GM19099 (cell line): Measurements from ENCODE around the gene CSNK1D.

Experiments
- POLR2A ChIP-seq: IDR thresholded peaks from 3 replicates; pipeline ENCODE4 v1.6.1; 2011; ENCODE audit warnings: low read depth; ENCODE audit not compliant: insufficient read length; ENCODE audit errors: extremely low read depth

The CSNK1D gene

DNA sequence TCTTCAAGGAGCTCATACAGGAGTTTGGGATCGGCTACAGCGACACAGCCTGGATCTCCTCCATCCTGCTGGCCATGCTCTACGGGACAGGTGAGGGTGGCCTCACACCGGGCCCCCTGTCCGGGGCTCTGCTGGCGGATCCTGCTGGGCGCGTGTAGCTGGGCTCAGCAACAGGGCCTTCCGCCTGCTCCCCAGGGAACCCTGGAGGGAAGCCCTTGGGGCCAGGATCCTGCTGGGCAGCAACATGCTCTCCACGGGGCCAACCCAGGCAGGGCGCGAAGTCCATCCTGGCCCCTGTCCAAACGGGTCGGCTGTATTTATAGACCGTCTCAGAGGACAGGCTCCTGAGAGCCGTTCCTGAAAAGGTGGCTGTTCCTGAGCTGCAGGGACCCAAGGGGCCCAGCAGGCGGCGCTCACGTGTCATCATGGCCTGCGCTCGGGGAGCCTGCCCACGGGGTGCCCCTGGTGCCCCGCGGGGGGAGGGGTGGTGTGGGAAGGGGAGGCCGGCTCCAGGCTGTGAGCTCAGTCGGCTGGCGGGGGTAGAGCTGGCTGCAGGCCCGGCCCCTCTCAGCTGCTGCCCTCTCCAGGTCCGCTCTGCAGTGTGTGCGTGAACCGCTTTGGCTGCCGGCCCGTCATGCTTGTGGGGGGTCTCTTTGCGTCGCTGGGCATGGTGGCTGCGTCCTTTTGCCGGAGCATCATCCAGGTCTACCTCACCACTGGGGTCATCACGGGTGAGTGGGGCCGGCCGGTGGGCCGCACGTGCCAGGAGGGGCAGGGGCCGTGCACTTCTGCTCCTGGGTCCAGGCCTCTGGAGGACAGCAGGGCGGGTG lies 37.1 kb downstream of the CSNK1D start:
- no peak for TF ChIP-seq POLR2A

DNA sequence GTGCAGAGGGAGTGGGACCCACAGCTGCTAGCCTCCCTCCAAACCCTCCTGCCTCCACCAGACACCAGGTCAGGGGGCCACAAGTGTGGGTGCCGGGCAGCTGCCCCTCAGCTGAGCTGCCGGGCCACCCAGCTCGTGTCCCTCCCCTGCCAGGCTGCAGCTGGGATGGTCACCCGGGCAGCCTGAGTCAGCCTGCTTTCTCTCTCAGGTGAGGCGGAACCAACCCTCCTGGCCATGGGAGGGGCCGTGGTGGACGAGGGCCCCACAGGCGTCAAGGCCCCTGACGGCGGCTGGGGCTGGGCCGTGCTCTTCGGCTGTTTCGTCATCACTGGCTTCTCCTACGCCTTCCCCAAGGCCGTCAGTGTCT lies 37.7 kb downstream of the CSNK1D start:
- no peak for TF ChIP-seq POLR2A

DNA sequence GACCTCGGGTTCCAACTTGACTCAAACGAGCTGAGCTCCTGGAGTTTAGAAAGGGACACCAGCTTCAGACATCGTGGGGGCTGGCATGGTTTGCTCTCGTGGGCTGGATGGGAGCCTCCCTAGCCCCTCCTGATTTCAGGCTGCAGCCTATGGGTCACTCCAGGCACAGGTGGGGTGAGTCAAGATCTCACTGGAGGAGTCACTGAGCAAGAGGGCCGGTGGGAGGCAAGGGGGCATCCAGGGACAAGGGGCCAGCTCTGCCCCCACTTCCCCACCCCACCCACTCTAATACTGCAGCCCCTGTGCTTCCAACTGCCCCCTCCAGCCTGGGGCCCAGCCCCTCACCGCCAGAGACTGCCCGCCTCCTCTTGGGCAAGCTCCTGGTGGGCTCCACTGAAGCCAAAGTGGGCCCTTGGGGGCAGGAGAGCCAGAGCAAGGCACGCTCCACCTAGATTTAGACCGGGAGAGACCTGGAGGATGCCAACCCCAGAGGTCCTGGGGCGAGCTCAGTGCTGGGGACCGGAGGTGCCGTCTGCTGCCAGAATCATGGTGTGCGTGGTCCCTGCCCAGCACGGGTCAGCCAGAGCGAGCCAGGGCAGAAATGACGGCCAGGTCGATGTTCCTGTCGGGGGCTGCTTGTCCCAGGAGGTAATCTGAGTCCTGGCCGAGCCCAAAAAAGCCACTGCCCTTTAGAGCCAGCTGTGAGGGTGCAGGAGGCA lies 38.3 kb downstream of the CSNK1D start:
- TF ChIP-seq POLR2A: no peak

DNA sequence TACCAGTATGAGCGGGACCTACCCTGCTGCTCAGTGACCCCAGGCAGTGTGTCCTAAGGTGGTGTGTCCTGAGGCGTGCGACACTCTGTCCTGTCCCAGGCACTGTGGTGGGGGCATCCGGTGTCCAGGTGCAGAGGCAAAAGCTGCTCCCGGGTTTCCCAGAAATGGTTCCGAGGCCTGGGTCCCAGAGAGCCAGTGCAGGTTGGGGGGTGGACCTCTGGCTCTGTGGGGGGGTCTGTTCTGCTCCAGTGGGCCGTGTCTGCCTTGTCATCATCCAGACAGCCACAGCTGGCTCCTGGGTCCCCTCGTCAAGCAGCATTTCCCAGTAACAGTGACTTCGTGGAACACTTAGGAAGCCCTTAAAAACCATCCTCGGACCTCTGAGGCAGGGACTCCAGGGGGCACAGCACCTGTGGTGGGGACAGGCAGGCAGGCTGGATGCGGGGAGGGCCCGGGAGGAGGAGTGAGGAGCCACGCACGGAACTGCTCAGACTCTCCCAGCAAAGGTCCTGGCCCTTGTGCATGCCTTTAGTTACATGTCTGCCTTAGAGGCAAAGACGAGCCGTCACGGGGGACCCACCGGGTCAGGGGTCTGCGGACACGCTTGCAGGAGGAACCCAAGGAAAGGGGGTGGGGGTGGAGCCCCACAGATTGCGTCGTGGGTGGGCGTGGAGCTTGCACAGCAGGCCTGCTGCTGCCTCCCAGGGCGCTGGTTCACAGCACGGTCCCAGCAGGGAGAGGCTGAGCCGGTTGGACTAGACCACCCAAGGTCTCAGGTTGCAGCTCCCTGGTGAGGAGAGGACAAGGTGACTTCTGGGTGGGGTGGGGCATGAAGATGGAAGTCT lies 39.1 kb downstream of the CSNK1D start:
- no peak for TF ChIP-seq POLR2A

DNA sequence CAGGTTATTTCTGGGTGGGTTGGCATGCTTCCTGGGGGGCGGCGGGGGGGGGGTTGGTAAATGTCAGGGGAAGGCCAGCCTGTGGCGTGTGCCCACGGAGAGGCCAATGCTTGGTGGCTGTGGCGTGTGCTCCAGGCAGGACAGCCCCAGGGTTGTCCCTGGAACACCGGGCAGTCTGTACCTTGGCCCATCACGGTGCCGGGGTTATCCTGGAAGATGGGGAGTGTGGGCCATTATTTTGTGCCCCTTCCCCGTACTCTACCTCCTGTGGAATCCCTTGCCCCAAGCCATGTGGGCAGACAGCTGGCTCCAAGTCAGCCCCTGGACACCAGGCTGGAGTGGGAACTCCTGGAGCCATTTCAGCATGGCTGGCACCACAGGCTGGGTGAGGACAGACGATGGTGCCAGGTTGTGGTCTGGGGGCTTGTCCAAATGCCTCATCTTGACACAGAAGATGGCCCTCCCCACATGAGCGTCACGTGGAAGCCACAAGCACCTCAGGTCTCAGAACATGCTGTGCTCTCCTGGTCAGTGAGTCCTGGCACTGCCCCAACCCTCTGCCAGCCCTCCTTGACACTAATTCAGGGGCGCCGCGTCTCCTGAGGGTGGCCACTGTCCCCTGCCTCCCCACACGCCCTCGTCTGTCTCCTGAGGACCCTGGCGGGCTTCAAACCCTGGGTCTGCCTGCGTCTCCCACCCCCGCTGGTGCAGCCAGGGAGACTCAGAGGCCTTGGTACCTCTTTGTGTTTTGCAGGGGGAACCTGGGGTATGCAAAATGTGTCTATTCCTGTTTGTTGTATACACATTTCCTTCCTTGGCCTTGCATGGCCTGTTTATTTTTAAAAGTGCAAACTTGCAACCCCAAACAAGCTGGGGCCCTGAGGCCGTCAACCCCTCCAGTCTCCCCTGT lies 40.4 kb downstream of the CSNK1D start:
- TF ChIP-seq POLR2A: no peak

DNA sequence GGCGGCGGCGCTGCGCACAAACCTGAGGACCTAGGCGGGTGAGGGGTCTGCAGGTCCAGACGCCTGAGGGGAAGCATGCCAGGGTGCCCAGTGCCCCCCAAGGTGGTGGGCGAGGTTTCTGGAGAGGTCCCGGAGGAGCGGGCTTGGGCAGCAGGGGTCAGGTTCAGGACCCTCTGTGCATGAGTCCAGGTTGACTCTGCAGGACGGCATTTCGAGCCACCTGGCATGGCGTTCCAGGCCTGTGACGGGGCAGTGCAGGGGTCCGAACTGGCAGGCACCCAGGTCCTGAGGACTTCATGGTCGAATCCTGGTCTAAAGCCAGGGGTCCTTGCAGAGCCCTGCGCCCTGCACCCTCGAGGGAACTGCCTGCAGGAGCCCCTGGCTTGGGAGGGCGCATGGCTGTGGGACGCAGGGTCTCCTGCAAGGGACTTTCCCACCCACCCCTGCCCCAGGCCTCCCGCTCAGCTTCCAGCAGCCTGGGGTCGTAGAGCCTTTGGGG lies 41.1 kb downstream of the CSNK1D start:
- TF ChIP-seq POLR2A: no peak

DNA sequence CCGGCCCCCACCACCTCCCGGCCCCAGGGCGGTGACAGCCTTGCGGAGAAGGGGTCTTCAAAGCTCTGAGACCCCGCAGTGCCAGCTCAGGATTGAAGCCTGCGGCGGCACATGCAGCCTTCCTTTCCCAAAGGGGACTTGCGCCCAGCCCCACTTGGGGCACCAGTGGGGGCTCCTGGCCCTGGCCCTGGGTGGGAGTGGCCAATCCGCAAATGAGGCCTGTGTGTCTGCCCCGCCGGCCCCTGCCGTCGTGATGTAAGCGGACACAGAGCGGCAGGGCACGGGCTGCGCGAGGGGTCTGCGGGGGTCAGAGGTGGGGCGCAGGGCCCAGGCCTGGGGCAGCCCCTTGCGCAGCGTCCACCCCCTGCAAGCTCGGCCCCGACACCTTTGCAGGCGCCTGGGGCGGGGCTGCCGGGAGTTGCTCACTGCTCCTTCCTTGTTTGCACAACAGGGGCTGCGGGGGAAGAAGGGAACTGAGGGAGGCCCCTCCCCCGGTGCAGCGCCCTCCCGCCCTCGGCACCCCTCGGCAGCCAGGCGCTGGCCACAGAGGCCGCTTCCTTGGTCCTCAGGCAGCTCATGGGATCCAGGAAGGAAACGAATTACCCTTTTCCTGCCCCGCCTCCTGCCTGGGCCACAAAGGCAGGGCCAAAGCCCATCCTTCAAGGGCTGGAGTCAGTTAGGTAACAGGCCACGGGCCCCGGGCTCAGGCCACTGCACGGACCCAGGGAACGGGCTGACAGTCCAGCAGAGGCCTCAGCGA lies 41.8 kb downstream of the CSNK1D start:
- no peak for TF ChIP-seq POLR2A

DNA sequence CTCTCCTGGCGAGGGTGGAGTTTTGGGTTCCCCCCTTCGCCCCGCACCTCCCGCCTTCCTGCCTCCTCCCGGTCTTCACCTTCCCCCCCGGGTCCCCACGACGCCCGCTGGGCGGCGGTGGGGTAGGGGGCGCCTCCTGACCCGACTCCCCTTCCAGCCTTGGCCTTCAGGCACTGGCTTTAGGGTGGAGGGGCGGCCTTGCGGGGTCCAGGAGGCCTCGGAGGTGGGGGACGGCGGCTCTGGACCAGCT lies 42.3 kb downstream of the CSNK1D start:
- no peak for TF ChIP-seq POLR2A

DNA sequence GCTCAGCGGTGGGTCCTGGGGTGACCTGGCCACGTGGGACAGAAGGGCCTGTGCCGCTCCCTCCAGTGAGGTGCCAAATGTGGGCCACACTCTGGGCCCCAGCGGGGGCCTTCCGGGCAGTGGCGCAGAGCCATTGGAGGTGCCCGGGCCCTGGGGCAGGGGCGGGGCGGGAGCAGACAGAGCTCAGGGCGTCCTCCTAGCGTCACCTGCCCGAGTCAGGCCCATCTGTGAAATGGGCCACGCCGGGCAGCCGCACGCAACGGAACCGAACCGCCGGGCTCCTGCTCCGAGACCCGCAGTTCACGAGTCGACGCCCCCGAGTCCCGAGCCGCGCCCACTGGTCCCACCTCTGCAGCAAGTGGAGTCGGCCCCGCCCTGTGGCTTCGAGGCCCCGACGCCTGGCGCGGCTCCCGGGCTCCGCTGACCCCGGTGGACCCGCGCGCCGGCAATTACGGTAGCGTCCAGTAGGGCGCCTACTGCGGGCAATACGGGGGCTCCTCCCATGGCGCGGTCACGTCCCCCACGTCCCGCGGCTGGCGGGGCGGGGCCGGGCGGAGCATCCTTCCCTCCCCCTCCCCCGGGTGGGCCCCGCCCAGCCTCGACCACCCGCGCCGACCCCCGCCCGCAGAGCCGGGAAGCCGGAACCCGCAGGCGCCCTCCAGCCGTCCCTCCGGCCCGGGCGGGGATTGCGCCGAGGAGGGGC lies 42.7 kb downstream of the CSNK1D start:
- peak; percentile 14 for TF ChIP-seq POLR2A

DNA sequence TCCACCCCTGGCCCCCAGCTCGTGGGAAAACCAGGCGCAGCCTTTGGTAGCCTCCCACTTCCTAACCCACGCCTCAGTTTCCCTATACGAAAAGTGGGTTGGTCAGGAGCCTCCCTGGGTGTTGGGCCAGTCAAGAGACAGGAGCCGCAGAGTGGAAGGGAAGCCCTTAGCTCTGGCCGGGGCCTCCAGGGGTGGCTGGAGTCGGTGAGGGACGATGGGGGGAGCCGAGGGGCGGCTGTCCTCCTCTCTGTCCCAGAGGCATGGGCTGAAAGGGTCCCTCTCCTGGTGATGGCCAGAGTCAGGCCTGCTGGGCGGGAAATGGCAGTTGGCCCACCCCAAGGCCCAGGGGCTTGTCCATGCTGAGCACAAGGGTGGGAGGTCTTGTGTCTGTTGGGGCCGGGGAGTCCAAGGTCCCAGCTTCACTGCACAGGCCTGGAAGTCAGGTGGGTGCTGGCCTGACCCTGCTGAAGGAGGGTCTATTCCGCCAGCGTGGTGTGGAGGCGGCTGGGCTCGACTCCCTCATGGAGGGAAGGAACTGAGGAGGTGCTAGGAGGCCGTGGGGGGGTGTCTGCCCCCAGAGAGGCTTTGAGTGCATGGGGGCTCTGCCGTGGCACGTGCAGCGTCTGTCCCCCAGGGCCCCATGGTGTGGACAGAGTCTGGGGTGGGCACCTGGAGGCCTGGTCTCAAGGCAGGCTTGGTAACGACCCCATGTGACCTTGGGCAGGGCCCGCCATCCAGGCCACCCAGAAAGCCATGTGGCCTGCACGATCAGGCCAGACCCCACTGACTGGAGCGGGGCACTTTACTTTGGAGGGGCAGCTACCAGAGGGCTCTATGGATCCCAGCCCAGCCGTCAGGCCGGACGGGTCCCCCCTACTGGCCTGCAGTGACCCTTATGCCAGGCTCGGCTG lies 43.5 kb downstream of the CSNK1D start:
- TF ChIP-seq POLR2A: no peak

DNA sequence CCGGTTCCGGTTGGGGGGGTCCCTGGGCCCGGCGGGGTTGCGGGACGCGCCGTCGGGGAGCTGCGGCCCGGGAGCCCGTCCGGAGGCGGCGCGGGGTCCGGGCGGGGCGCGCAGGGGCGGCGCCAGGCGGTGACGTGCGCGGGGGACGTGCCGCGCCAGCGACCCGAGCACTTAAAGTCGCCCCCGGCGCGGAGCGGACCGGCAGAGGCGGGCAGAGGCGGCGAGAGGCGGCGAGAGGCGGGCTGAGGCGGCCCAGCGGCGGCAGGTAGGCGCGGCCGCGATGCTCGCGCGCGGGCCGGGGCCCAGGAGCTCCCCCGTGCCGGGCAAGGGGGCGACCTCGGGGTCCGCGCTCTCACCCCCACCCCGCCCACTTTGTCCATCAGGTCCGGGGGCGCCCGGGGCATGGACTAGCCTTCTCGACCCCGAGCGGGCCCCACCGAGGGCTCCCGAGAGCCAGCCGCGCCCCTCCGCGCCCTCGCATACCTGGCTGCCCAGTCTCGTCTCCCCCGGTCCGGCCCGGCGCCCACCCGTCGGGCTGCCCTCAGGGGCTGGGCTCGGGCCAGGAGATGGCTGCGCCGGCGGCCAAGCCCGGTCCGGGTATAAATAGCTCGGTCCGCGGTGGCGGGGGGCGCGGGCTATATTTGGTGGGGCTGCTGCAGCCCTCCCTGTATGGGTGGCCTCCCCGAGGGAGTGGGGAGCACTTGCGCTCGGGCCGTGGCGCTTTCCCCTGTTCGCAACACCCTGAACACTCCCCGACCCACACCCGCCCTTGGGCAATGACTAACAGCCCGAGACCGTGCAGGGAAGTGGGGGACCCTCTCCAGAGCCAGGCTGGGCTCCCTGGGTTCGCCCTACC lies 44.4 kb downstream of the CSNK1D start, which contains the start of gene SLC16A3:
Gene SLC16A3, plus strand, starts transcription at position 201 of the 856 bp plus-strand sequence. CDS start 6,967 bp downstream, outside the sequence.
- peak; percentile 96 for TF ChIP-seq POLR2A
